ENCODE results near the gene CDH22. TPM values are rescaled to one million over a fixed set of nuclear protein-coding genes. Genes with fewer than 3 reads are reported as not detected.
A peak's percentile ranks its signal among the peaks of the same experiment; 100 is the strongest.

The CDH22 gene
- total RNA-seq, 1 donor from 2014 or later, result 0.13 TPM

DNA sequence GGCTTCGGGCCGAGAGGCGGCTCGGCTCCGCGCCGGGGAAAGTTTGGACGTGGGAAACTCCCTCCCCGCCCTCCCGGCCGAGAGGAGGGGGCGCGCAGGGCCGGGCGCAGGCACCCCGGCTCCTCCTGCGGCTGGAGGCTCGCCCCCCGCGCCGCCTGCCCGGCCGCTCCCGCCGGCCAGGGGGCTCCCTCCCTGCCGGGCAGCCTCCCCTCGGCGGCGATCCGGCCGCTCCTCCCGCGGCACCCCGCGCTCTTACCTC lies 370 bp downstream of the CDH22 start:
- no peak overlapping the region for H3K27ac Mint-ChIP-seq
- H3K4me3 Mint-ChIP-seq, result no peak overlapping the region
- H3K4me1 Mint-ChIP-seq, result peaks cover 7% of the 10 kb centered on the region
- H4K20me1 ChIP-seq (ENCODE audit: low read depth), result peaks cover 10% of the 10 kb centered on the region
- H3K4me3 ChIP-seq, result peak overlapping the region; percentile 78
- H3K9me3 ChIP-seq (ENCODE audit: low read depth), result no peaks in the 10 kb centered on the region
- peak overlapping the region; percentile 98 for H3K4me2 ChIP-seq
- H3F3A ChIP-seq (ENCODE audit: low read depth), result peaks cover 29% of the 10 kb centered on the region
- TF ChIP-seq EZH2phosphoT487 (IDR thresholded peaks at IDR 0.05), result no peak
- no peak for TF ChIP-seq EZH2 (IDR thresholded peaks at IDR 0.05)
- TF ChIP-seq, protein P1, sequence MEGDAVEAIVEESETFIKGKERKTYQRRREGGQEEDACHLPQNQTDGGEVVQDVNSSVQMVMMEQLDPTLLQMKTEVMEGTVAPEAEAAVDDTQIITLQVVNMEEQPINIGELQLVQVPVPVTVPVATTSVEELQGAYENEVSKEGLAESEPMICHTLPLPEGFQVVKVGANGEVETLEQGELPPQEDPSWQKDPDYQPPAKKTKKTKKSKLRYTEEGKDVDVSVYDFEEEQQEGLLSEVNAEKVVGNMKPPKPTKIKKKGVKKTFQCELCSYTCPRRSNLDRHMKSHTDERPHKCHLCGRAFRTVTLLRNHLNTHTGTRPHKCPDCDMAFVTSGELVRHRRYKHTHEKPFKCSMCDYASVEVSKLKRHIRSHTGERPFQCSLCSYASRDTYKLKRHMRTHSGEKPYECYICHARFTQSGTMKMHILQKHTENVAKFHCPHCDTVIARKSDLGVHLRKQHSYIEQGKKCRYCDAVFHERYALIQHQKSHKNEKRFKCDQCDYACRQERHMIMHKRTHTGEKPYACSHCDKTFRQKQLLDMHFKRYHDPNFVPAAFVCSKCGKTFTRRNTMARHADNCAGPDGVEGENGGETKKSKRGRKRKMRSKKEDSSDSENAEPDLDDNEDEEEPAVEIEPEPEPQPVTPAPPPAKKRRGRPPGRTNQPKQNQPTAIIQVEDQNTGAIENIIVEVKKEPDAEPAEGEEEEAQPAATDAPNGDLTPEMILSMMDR (IDR thresholded peaks at IDR 0.05), result no peak
- DNase-seq (ENCODE audit: low spot score), result no peak
- H3K27me3 Mint-ChIP-seq (ENCODE audit: insufficient read depth, low read depth), result peaks cover 66% of the 10 kb centered on the region
- H3K79me2 ChIP-seq (ENCODE audit: low read depth), result no peaks in the 10 kb centered on the region
- H3K9me3 Mint-ChIP-seq, result no peaks in the 10 kb centered on the region
- H3K27me3 ChIP-seq, result peaks cover 98% of the 10 kb centered on the region
- peaks cover 5% of the 10 kb centered on the region for H3K4me1 ChIP-seq
- no peak overlapping the region for H3K9ac ChIP-seq
- peak overlapping the region; percentile 94 for H2AFZ ChIP-seq (replicated peaks)
- no peak overlapping the region for H3K27ac ChIP-seq
- no peaks in the 10 kb centered on the region for H3K36me3 ChIP-seq
- peaks cover 2% of the 10 kb centered on the region for H3K36me3 Mint-ChIP-seq

DNA sequence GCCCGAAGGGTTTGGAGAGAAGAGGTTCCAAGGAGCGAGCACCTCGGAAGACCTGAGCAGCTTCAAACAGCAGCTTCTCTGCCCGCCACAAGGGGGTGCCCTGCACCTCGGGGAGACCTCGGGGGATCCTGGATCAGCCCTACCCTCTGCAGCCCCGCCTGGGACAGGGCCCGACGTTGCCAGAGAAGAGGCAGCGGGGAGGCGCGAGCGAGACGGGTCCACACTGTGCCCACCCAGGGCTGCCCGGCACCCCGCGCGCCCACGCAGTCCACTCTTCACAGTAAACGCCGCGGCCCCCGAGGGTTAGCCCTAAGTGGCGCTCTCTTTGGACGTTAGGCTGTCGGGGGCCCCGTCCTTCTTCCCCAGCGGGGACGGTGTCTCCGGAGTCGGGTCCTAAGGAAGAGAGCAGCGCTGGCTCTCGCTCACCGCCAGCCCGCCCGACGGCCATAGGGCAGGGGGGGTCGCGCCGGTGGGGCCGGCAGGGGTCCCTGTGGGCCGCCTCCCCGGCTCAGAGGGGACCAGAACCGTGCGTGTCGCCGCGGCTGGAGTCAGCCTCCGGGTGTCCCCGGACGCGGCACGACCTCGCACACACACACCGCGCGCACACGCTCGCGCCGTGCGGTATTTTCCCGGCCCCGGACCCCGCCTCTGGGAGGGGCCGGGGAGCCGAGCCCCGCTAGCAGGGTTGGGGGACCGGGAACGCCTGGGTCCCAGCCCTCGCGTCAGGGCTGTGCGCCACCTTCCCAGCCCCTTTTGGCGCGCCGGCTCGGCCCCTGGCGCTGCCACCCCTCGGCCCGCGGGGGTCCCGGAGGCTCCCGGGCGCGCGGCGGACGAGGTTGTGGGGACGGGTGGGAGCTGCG lies 929 bp downstream of the CDH22 start:
- Histone ChIP-seq H3F3A (ENCODE audit: low read depth) (peaks cover 23% of the 10 kb centered on the region), H3K4me2 (peak overlapping the region; percentile 98), H3K9me3 (ENCODE audit: low read depth) (no peaks in the 10 kb centered on the region), H3K79me2 (ENCODE audit: low read depth) (no peaks in the 10 kb centered on the region), H3K4me1 (peaks cover 5% of the 10 kb centered on the region), H3K9ac (no peak overlapping the region), H3K36me3 (no peaks in the 10 kb centered on the region), H3K27ac (no peak overlapping the region), H4K20me1 (ENCODE audit: low read depth) (peaks cover 9% of the 10 kb centered on the region), H2AFZ (replicated peaks) (peak overlapping the region; percentile 85), H3K27me3 (peaks cover 92% of the 10 kb centered on the region), H3K4me3 (peak overlapping the region; percentile 78)
- no peaks in the 10 kb centered on the region for H3K9me3 Mint-ChIP-seq
- H3K36me3 Mint-ChIP-seq, result peaks cover 2% of the 10 kb centered on the region
- H3K27ac Mint-ChIP-seq, result no peak overlapping the region
- peaks cover 5% of the 10 kb centered on the region for H3K4me1 Mint-ChIP-seq
- peak; percentile 88 for DNase-seq (ENCODE audit: low spot score)
- peaks cover 71% of the 10 kb centered on the region for H3K27me3 Mint-ChIP-seq (ENCODE audit: insufficient read depth, low read depth)
- peak overlapping the region; percentile 79 for H3K4me3 Mint-ChIP-seq
- TF ChIP-seq, protein P1 (IDR thresholded peaks at IDR 0.05), result peak; percentile 83
- TF ChIP-seq EZH2 (IDR thresholded peaks at IDR 0.05) (peak; percentile 93), EZH2phosphoT487 (IDR thresholded peaks at IDR 0.05) (peak; percentile 91)

DNA sequence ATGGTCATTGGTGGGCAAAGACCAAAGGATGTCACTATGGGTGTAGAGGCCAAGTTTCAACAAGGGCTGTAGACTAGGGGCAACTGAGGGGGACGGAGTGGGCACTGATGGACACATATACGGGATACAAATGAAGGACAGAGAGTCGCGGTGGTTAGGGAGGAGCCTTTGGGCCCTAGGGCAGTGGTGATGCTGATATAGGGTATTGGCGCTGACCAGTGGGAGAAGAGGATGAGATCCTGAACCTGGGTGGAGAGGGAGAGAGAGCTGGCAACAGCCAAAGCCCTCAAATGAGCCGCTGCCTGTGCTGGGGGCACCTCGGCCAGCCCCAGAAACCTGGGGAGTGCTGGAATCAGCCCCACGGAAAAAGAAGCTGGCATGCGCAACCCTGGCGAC lies 1.6 kb downstream of the CDH22 start:
- TF ChIP-seq EZH2phosphoT487 (IDR thresholded peaks at IDR 0.05) (no peak), EZH2 (IDR thresholded peaks at IDR 0.05) (no peak)
- TF ChIP-seq, protein P1 (IDR thresholded peaks at IDR 0.05), result no peak
- H3K4me3 Mint-ChIP-seq, result peak overlapping the region; percentile 79
- peaks cover 2% of the 10 kb centered on the region for H3K36me3 Mint-ChIP-seq

More for the DNA sequence above, 1.6 kb downstream of the CDH22 start:
- Mint-ChIP-seq H3K4me1 (peaks cover under 1% of the 10 kb centered on the region), H3K27me3 (ENCODE audit: insufficient read depth, low read depth) (peaks cover 66% of the 10 kb centered on the region), H3K9me3 (no peaks in the 10 kb centered on the region), H3K27ac (no peak overlapping the region)
- no peaks in the 10 kb centered on the region for H3K79me2 ChIP-seq (ENCODE audit: low read depth)
- H3K4me3 ChIP-seq, result no peak overlapping the region
- no peak overlapping the region for H3K27ac ChIP-seq
- H3K4me2 ChIP-seq, result no peak overlapping the region
- H3K9me3 ChIP-seq (ENCODE audit: low read depth), result no peaks in the 10 kb centered on the region
- H2AFZ ChIP-seq (replicated peaks), result no peak overlapping the region
- no peak for DNase-seq (ENCODE audit: low spot score)
- H3K27me3 ChIP-seq, result peaks cover 88% of the 10 kb centered on the region
- H3K9ac ChIP-seq, result no peak overlapping the region
- H3F3A ChIP-seq (ENCODE audit: low read depth), result peaks cover 17% of the 10 kb centered on the region
- peaks cover 5% of the 10 kb centered on the region for H3K4me1 ChIP-seq
- peaks cover 9% of the 10 kb centered on the region for H4K20me1 ChIP-seq (ENCODE audit: low read depth)
- H3K36me3 ChIP-seq, result no peaks in the 10 kb centered on the region
